ENCODE results near the gene ISG20L2. TPM values are rescaled to one million over a fixed set of nuclear protein-coding genes. Genes with fewer than 3 reads are reported as not detected.

Gene ISG20L2
- total and polyA plus RNA-seq, 2 donors: 12.5 to 22.8 TPM

GRCh38 chr1:156714830-156715229, 13.7 kb downstream of the ISG20L2 start:
- no peaks in the 10 kb centered on the region for H3K4me1 ChIP-seq (ENCODE audit: insufficient read depth)
- WGBS: 79% methylated on average over 3 of the region's 3 CpGs

GRCh38 chr1:156712626-156713025, 15.9 kb downstream of the ISG20L2 start:
- Histone ChIP-seq H3K36me3 (ENCODE audit: insufficient read depth) (no peaks in the 10 kb centered on the region), H3K27ac (ENCODE audit: low read depth) (no peak overlapping the region), H3K4me3 (ENCODE audit: low read depth, low read length) (no peak overlapping the region), H3K4me1 (ENCODE audit: insufficient read depth) (no peaks in the 10 kb centered on the region)
- no peak for DNase-seq (ENCODE audit: extremely low spot score)
- 50% methylated on average over 3 of the region's 3 CpGs for WGBS

More at GRCh38 chr1:156714830-156715229, 13.7 kb downstream of the ISG20L2 start:
- no peak overlapping the region for H3K27ac ChIP-seq (ENCODE audit: low read depth)
- H3K4me3 ChIP-seq (ENCODE audit: low read depth, low read length): no peak overlapping the region
- DNase-seq (ENCODE audit: extremely low spot score): no peak
- no peaks in the 10 kb centered on the region for H3K36me3 ChIP-seq (ENCODE audit: insufficient read depth)

- WGBS: 69% methylated on average over 9 of the region's 9 CpGs
- Histone ChIP-seq H3K4me1 (ENCODE audit: insufficient read depth) (no peaks in the 10 kb centered on the region), H3K27ac (ENCODE audit: low read depth) (no peak overlapping the region), H3K4me3 (ENCODE audit: low read depth, low read length) (no peak overlapping the region), H3K36me3 (ENCODE audit: insufficient read depth) (no peaks in the 10 kb centered on the region)
- DNase-seq (ENCODE audit: extremely low spot score): no peak
These were observed 17.4 kb downstream of the ISG20L2 start for GRCh38 chr1:156711011-156711817.

- DNase-seq (ENCODE audit: extremely low spot score): no peak
- Histone ChIP-seq H3K4me1 (ENCODE audit: insufficient read depth) (no peaks in the 10 kb centered on the region), H3K36me3 (ENCODE audit: insufficient read depth) (no peaks in the 10 kb centered on the region), H3K27ac (ENCODE audit: low read depth) (no peak overlapping the region), H3K4me3 (ENCODE audit: low read depth, low read length) (no peak overlapping the region)
- WGBS: 35% methylated on average over 11 of the region's 11 CpGs
These were observed 18.6 kb downstream of the ISG20L2 start for GRCh38 chr1:156709757-156710489.

GRCh38 chr1:156709031-156709430, 19.5 kb downstream of the ISG20L2 start:
- H3K27ac ChIP-seq (ENCODE audit: low read depth): no peak overlapping the region

GRCh38 chr1:156708218-156708661, 20.3 kb downstream of the ISG20L2 start:
- no peak for DNase-seq (ENCODE audit: extremely low spot score)
- H3K4me3 ChIP-seq (ENCODE audit: low read depth, low read length): no peak overlapping the region
- no peaks in the 10 kb centered on the region for H3K36me3 ChIP-seq (ENCODE audit: insufficient read depth)
- no peak overlapping the region for H3K27ac ChIP-seq (ENCODE audit: low read depth)
- H3K4me1 ChIP-seq (ENCODE audit: insufficient read depth): no peaks in the 10 kb centered on the region
- WGBS: 61% methylated on average over 4 of the region's 4 CpGs

More at GRCh38 chr1:156709031-156709430, 19.5 kb downstream of the ISG20L2 start:
- no peaks in the 10 kb centered on the region for H3K36me3 ChIP-seq (ENCODE audit: insufficient read depth)
- no peak for DNase-seq (ENCODE audit: extremely low spot score)
- H3K4me1 ChIP-seq (ENCODE audit: insufficient read depth): no peaks in the 10 kb centered on the region
- no peak overlapping the region for H3K4me3 ChIP-seq (ENCODE audit: low read depth, low read length)
- WGBS: 77% methylated on average over 4 of the region's 4 CpGs

- Histone ChIP-seq H3K4me1 (ENCODE audit: insufficient read depth) (no peaks in the 10 kb centered on the region), H3K4me3 (ENCODE audit: low read depth, low read length) (no peak overlapping the region), H3K36me3 (ENCODE audit: insufficient read depth) (no peaks in the 10 kb centered on the region), H3K27ac (ENCODE audit: low read depth) (no peak overlapping the region)
- 44% methylated on average over 8 of the region's 8 CpGs for WGBS
- DNase-seq (ENCODE audit: extremely low spot score): no peak
These were observed 20.9 kb downstream of the ISG20L2 start for GRCh38 chr1:156707417-156708217.

GRCh38 chr1:156706657-156707416, 21.7 kb downstream of the ISG20L2 start:
- 6% methylated on average over 29 of the region's 29 CpGs for WGBS
- no peaks in the 10 kb centered on the region for H3K4me1 ChIP-seq (ENCODE audit: insufficient read depth)
- H3K4me3 ChIP-seq (ENCODE audit: low read depth, low read length): peak overlapping the region; percentile 35
- no peaks in the 10 kb centered on the region for H3K36me3 ChIP-seq (ENCODE audit: insufficient read depth)
- DNase-seq (ENCODE audit: extremely low spot score): no peak
- peak overlapping the region; percentile 27 for H3K27ac ChIP-seq (ENCODE audit: low read depth)

GRCh38 chr1:156705918-156706656, 22.5 kb downstream of the ISG20L2 start:
- Histone ChIP-seq H3K36me3 (ENCODE audit: insufficient read depth) (no peaks in the 10 kb centered on the region), H3K27ac (ENCODE audit: low read depth) (peak overlapping the region; percentile 19), H3K4me1 (ENCODE audit: insufficient read depth) (no peaks in the 10 kb centered on the region), H3K4me3 (ENCODE audit: low read depth, low read length) (peak overlapping the region; percentile 35)
- WGBS: 1% methylated on average over 45 of the region's 45 CpGs
- no peak for DNase-seq (ENCODE audit: extremely low spot score)

GRCh38 chr1:156705321-156705917, 23.1 kb downstream of the ISG20L2 start, which contains the start of gene CRABP2:
Gene CRABP2 (minus strand): TSS chr1:156705583. CDS start chr1:156705446, 137 bp downstream.
- no peaks in the 10 kb centered on the region for H3K36me3 ChIP-seq (ENCODE audit: insufficient read depth)
- DNase-seq (ENCODE audit: extremely low spot score): no peak
- peak within 1 kb of the TSS; percentile 19 for H3K27ac ChIP-seq (ENCODE audit: low read depth)
- H3K4me1 ChIP-seq (ENCODE audit: insufficient read depth): no peaks in the 10 kb centered on the region
- WGBS: under 1% methylated on average over 42 of the region's 42 CpGs
- H3K4me3 ChIP-seq (ENCODE audit: low read depth, low read length): peak within 1 kb of the TSS; percentile 35

GRCh38 chr1:156704930-156705320, 23.6 kb downstream of the ISG20L2 start:
- no peaks in the 10 kb centered on the region for H3K4me1 ChIP-seq (ENCODE audit: insufficient read depth)
- no peak for DNase-seq (ENCODE audit: extremely low spot score)
- H3K36me3 ChIP-seq (ENCODE audit: insufficient read depth): no peaks in the 10 kb centered on the region
- H3K27ac ChIP-seq (ENCODE audit: low read depth): no peak overlapping the region
- 3% methylated on average over 29 of the region's 29 CpGs for WGBS
- peak overlapping the region; percentile 35 for H3K4me3 ChIP-seq (ENCODE audit: low read depth, low read length)

GRCh38 chr1:156704166-156704711, 24.3 kb downstream of the ISG20L2 start:
- no peaks in the 10 kb centered on the region for H3K4me1 ChIP-seq (ENCODE audit: insufficient read depth)
- no peaks in the 10 kb centered on the region for H3K36me3 ChIP-seq (ENCODE audit: insufficient read depth)
- WGBS: 44% methylated on average over 10 of the region's 10 CpGs
- H3K4me3 ChIP-seq (ENCODE audit: low read depth, low read length): no peak overlapping the region
- no peak overlapping the region for H3K27ac ChIP-seq (ENCODE audit: low read depth)
- no peak for DNase-seq (ENCODE audit: extremely low spot score)

All from urinary bladder (tissue), 4 donors.